PC-3 (cell line): Measurements from ENCODE around the gene CAMTA1.

Experiments
- EZH2 ChIP-seq: fragments of 300-600 bp; sonication (generic); IDR thresholded peaks from one replicate; pipeline ENCODE4 v1.6.1; 2017; ENCODE audit warnings: antibody characterized with exemption, mild to moderate bottlenecking, low read length; ENCODE audit not compliant: unreplicated experiment
- TF ChIP-seq, protein P1 (sequence below): fragments of 300-600 bp; sonication (generic); conservative IDR thresholded peaks from 2 replicates; pipeline ENCODE4 v1.5.1; 2017; ENCODE audit warnings: antibody characterized with exemption, low read depth, mild to moderate bottlenecking, low read length

DNA sequence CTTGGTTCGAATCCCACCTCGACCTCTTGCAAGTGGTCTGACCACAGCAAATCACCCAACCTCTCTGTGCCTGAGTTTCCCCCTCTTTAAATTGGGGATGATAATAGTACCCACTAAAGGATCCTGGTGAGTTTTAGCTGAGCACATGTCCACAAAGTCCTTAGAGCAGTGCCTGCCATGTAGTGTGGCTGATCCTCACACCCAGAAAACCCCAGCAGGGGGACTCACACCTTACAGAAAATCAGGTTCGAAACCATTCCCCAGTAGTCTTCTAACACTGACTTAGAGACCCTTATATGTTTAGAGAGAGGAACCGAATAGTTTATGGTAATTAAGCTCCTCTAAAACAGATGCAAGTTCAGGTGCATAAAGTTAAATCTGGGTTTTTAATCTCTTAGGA lies 89.0 kb downstream of the CAMTA1 start:
- TF ChIP-seq, protein P1, sequence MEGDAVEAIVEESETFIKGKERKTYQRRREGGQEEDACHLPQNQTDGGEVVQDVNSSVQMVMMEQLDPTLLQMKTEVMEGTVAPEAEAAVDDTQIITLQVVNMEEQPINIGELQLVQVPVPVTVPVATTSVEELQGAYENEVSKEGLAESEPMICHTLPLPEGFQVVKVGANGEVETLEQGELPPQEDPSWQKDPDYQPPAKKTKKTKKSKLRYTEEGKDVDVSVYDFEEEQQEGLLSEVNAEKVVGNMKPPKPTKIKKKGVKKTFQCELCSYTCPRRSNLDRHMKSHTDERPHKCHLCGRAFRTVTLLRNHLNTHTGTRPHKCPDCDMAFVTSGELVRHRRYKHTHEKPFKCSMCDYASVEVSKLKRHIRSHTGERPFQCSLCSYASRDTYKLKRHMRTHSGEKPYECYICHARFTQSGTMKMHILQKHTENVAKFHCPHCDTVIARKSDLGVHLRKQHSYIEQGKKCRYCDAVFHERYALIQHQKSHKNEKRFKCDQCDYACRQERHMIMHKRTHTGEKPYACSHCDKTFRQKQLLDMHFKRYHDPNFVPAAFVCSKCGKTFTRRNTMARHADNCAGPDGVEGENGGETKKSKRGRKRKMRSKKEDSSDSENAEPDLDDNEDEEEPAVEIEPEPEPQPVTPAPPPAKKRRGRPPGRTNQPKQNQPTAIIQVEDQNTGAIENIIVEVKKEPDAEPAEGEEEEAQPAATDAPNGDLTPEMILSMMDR, result no peak
- no peak for TF ChIP-seq EZH2
